Naive thymus-derived CD4-positive, alpha-beta T cell (primary cell): ENCODE results near the gene SLC22A31. TPM values are rescaled to one million over a fixed set of nuclear protein-coding genes. Genes with fewer than 3 reads are reported as not detected.
"Not testable (repeated sequence)": the region's sequence is repeated elsewhere in the genome, so short reads cannot be mapped to it uniquely, and the experiment has no call there.

ENCODE experiments used
- ATAC-seq: fragments of 150-1000 bp; cut with Tn5 transposase; 2 replicates; pipeline ENCODE4 v1.10.0; 2021; ENCODE audit warnings: mild to moderate bottlenecking, moderate library complexity
- CTCF ChIA-PET: fragments of 350-600 bp; sonication (Branson Sonifier 250); formaldehyde crosslinking; loops from one replicate; lab custom pipeline; 2021; ENCODE audit warnings: antibody characterized with exemption; lab: Charles Lee
- POLR2A ChIA-PET: fragments of 350-600 bp; sonication (Branson Sonifier 250); formaldehyde crosslinking; loops from one replicate; lab custom pipeline; 2021; ENCODE audit warnings: antibody characterized with exemption, inconsistent platforms; lab: Charles Lee
- DNase-seq, 9 donors: peaks; one replicate each; pipeline versions ENCODE4 v3.0.0 to v3.0.0-alpha.2; 2020 to 2022; ENCODE audit warnings: mixed read lengths in 1 of 9
- H3K27ac ChIP-seq: one replicate; pipeline ENCODE4 v1.7.0; 2013; ENCODE audit warnings: mild to moderate bottlenecking, low read depth, low read length, moderate library complexity
- H3K27me3 ChIP-seq, 2 donors: one replicate each; pipeline ENCODE4 v1.7.0; 2013; ENCODE audit warnings: low read length in 2 of 2, mild to moderate bottlenecking in 2 of 2, moderate library complexity in 2 of 2; ENCODE audit not compliant: control insufficient read depth in 2 of 2, insufficient read depth in 2 of 2
- H3K36me3 ChIP-seq, 3 experiments: 1 replicate in 2 of 3; 2 replicates in 1 of 3; pipeline ENCODE4 v1.7.0; 2013; ENCODE audit warnings: low read length in 3 of 3, mild to moderate bottlenecking in 3 of 3, moderate library complexity in 1 of 3; ENCODE audit not compliant: insufficient read depth in 3 of 3, control insufficient read depth in 2 of 3
- H3K4me1 ChIP-seq, 2 donors: one replicate each; pipeline ENCODE4 v1.7.0; 2013; ENCODE audit warnings: low read length in 2 of 2, mild to moderate bottlenecking in 2 of 2, moderate library complexity in 1 of 2; ENCODE audit not compliant: control insufficient read depth in 2 of 2, insufficient read depth in 2 of 2
- H3K4me3 ChIP-seq: 2 replicates; pipeline ENCODE4 v1.7.0; 2013; ENCODE audit warnings: mild to moderate bottlenecking, low read length
- H3K9me3 ChIP-seq, 3 experiments: 1 replicate in 2 of 3; 2 replicates in 1 of 3; pipeline ENCODE4 v1.7.0; 2013; ENCODE audit warnings: low read length in 3 of 3; ENCODE audit not compliant: control insufficient read depth in 2 of 3
- H3K27ac Mint-ChIP-seq, 9 donors: one replicate each; pipeline ENCODE4 v1.8.0; 2020 to 2022; ENCODE audit warnings: mixed read lengths in 9 of 9, mild to moderate bottlenecking in 8 of 9, moderate library complexity in 5 of 9, inconsistent platforms in 2 of 9
- H3K27me3 Mint-ChIP-seq, 5 donors: one replicate each; pipeline ENCODE4 v1.8.0; 2021 to 2022; ENCODE audit warnings: mixed read lengths in 5 of 5, mild to moderate bottlenecking in 1 of 5
- H3K36me3 Mint-ChIP-seq, 5 donors: one replicate each; pipeline ENCODE4 v1.8.0; 2020 to 2022; ENCODE audit warnings: mixed read lengths in 5 of 5, mild to moderate bottlenecking in 3 of 5, inconsistent platforms in 1 of 5
- H3K4me1 Mint-ChIP-seq, 7 donors: one replicate each; pipeline ENCODE4 v1.8.0; 2020 to 2022; ENCODE audit warnings: mixed read lengths in 7 of 7, mild to moderate bottlenecking in 3 of 7, inconsistent platforms in 1 of 7
- H3K4me3 Mint-ChIP-seq, 10 donors: one replicate each; pipeline ENCODE4 v1.8.0; 2020 to 2022; ENCODE audit warnings: mild to moderate bottlenecking in 10 of 10, mixed read lengths in 10 of 10, moderate library complexity in 6 of 10, inconsistent platforms in 2 of 10
- H3K9me3 Mint-ChIP-seq, 11 donors: one replicate each; pipeline ENCODE4 v1.8.0; 2020 to 2022; ENCODE audit warnings: mixed read lengths in 11 of 11, mild to moderate bottlenecking in 4 of 11, inconsistent platforms in 1 of 11, moderate library complexity in 1 of 11
- intact Hi-C, 2 donors: fragments of 100-400 bp; cut with micrococcal nuclease; formaldehyde crosslinking; loops; one replicate each; pipeline ENCODE4 v1.15.1; 2023
- polyA plus RNA-seq, 2 donors: library from polyadenylated mRNA; unstranded; fragments of 300-500 nt; fragmentation: Illumina TruSeq; gene quantifications; one replicate each; pipeline ENCODE4 v1.2.3, GENCODE V29; 2021
- total RNA-seq, 6 experiments: library from RNA in 5 of 6; stranded (reverse) in 5 of 6; gene quantifications; 1 replicate in 5 of 6; 2 replicates in 1 of 6; pipeline ENCODE4 v1.2.3 and lab custom pipeline; 2021 to 2026

Gene SLC22A31
- total and polyA plus RNA-seq, 7 experiments from 2014 or later, result 0.33 to 4.4 (median 1.8) TPM

- no peak for ATAC-seq
- Mint-ChIP-seq H3K27ac (no peak overlapping the region), H3K27me3 (peaks cover 0 to 6% (median 0%) of the 10 kb centered on the region in 5 donors), H3K4me1 (peaks cover 6 to 10% (median 8%) of the 10 kb centered on the region in 7 donors), H3K9me3 (peaks cover 0 to 2% (median 0%) of the 10 kb centered on the region in 11 donors), H3K4me3 (no peak overlapping the region), H3K36me3 (no peaks in the 10 kb centered on the region)
- H3K4me1 ChIP-seq, result peaks cover 8 to 21% of the 10 kb centered on the region in 2 donors
- H3K27me3 ChIP-seq, result no peaks in the 10 kb centered on the region
- intact Hi-C loops, result loop anchor here (2.0 to 10.0 kb wide), 6 partner anchors 31 to 715 kb away; partner anchors contain the start of genes APRT (in 1 of the 2), CDK10 (in 1 of the 2), RPL13 (in 1 of the 2) and SLC22A31 (in 1 of the 2)
- H3K9me3 ChIP-seq, result no peaks in the 10 kb centered on the region
- POLR2A ChIA-PET, result no interaction called here
- no peaks in the 10 kb centered on the region for H3K36me3 ChIP-seq
- H3K27ac ChIP-seq, result no peak overlapping the region
- DNase-seq, result no peak
- CTCF ChIA-PET, result no interaction called here
- H3K4me3 ChIP-seq, result no peak overlapping the region
These were observed 30.6 kb downstream of the SLC22A31 start for GRCh38 chr16:89169778-89170177.

GRCh38 chr16:89168381-89169189 lies 31.8 kb downstream of the SLC22A31 start:
- intact Hi-C loops, result no loop called here
- no peaks in the 10 kb centered on the region for H3K36me3 ChIP-seq
- Mint-ChIP-seq H3K4me3 (no peak overlapping the region), H3K27ac (no peak overlapping the region), H3K27me3 (peaks cover 0 to 6% (median 0%) of the 10 kb centered on the region in 5 donors), H3K9me3 (peaks cover 0 to 2% (median 0%) of the 10 kb centered on the region in 11 donors), H3K4me1 (peaks cover 6 to 10% (median 8%) of the 10 kb centered on the region in 7 donors), H3K36me3 (no peaks in the 10 kb centered on the region)
- POLR2A ChIA-PET, result no interaction called here
- H3K4me3 ChIP-seq, result no peak overlapping the region
- H3K27me3 ChIP-seq, result no peaks in the 10 kb centered on the region
- DNase-seq (no peak), ATAC-seq (no peak)
- H3K4me1 ChIP-seq, result peaks cover 8 to 21% of the 10 kb centered on the region in 2 donors
- CTCF ChIA-PET, result interaction anchor here (0.7 kb wide), 1 partner anchor 1244 kb away, joined by 3 read pairs; no protein-coding TSS in a partner anchor
- no peak overlapping the region for H3K27ac ChIP-seq
- H3K9me3 ChIP-seq, result no peaks in the 10 kb centered on the region

DNA sequence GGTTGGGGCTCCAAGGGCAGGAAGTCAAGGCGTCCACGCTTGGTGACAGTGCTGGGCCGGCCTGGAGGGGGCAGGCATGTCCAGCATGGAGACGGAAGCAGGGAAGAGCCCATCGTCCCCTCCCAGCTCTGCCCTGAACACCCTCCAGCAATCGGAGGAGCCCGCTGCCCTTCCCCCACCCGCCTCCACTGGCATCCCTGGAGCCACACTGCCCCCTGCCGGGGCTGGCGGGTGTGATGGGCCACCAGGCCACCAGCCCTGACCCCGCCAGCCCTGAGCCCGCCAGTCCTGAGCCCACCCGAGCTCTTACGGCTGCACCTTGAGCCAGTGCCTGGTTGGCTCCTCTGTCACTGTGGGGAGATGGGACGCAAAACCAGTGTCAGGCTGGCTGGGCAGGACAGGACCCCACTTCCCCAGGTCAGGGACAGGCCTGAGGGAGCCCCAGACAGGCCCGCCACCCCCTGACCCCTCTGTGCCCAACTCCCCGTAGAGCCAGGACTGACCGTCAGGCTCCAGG lies 32.9 kb downstream of the SLC22A31 start:
- ChIA-PET CTCF (interaction anchor here (0.6 to 1.2 kb wide), 10 partner anchors 12 to 641 kb away, joined by 3 to 5 read pairs (median 3); no protein-coding TSS in a partner anchor), POLR2A (interaction anchor here (1.0 to 1.3 kb wide), 2 partner anchors 10 to 227 kb away, joined by 3 to 4 read pairs; no protein-coding TSS in a partner anchor)
- Histone ChIP-seq H3K36me3 (no peaks in the 10 kb centered on the region), H3K4me3 (no peak overlapping the region), H3K4me1 (peaks cover 8 to 21% of the 10 kb centered on the region in 2 donors), H3K27me3 (no peaks in the 10 kb centered on the region), H3K27ac (no peak overlapping the region), H3K9me3 (no peaks in the 10 kb centered on the region)
- DNase-seq (peak; percentile 67 to 94 (median 82)), ATAC-seq (peak; percentile 49)
- peaks cover 0 to 6% (median 0%) of the 10 kb centered on the region in 5 donors for H3K27me3 Mint-ChIP-seq
- H3K4me3 Mint-ChIP-seq, result no peak overlapping the region
- no peak overlapping the region for H3K27ac Mint-ChIP-seq
- peaks cover 0 to 2% (median 0%) of the 10 kb centered on the region in 11 donors for H3K9me3 Mint-ChIP-seq
- intact Hi-C loops, result loop anchor here (1.0 to 2.0 kb wide), 6 partner anchors 52 to 431 kb away; partner anchors contain the start of gene TRAPPC2L (in 1 of the 2)
- peaks cover 6 to 10% (median 8%) of the 10 kb centered on the region in 7 donors for H3K4me1 Mint-ChIP-seq
- H3K36me3 Mint-ChIP-seq, result no peaks in the 10 kb centered on the region

GRCh38 chr16:89166696-89167424 lies 33.5 kb downstream of the SLC22A31 start:
- Mint-ChIP-seq H3K27me3 (peaks cover 0 to 6% (median 0%) of the 10 kb centered on the region in 5 donors), H3K4me1 (peaks cover 6 to 10% (median 8%) of the 10 kb centered on the region in 7 donors), H3K4me3 (no peak overlapping the region), H3K36me3 (no peaks in the 10 kb centered on the region), H3K9me3 (peaks cover 0 to 4% (median 0%) of the 10 kb centered on the region in 11 donors), H3K27ac (no peak overlapping the region)
- Histone ChIP-seq H3K36me3 (no peaks in the 10 kb centered on the region), H3K4me3 (no peak overlapping the region), H3K4me1 (peaks cover 8 to 21% of the 10 kb centered on the region in 2 donors), H3K27me3 (no peaks in the 10 kb centered on the region), H3K9me3 (no peaks in the 10 kb centered on the region), H3K27ac (no peak overlapping the region)
- ChIA-PET POLR2A (interaction anchor here (1.0 to 1.3 kb wide), 2 partner anchors 11 to 226 kb away, joined by 3 to 4 read pairs; no protein-coding TSS in a partner anchor), CTCF (interaction anchor here (0.6 to 1.2 kb wide), 11 partner anchors 11 to 640 kb away, joined by 3 to 5 read pairs (median 3); no protein-coding TSS in a partner anchor)
- intact Hi-C loops, result loop anchor here (1.0 to 2.0 kb wide), 6 partner anchors 52 to 430 kb away; partner anchors contain the start of gene TRAPPC2L (in 1 of the 2)
- ATAC-seq (no peak), DNase-seq (peak in 1 of 9 donors; percentile 37)

DNA sequence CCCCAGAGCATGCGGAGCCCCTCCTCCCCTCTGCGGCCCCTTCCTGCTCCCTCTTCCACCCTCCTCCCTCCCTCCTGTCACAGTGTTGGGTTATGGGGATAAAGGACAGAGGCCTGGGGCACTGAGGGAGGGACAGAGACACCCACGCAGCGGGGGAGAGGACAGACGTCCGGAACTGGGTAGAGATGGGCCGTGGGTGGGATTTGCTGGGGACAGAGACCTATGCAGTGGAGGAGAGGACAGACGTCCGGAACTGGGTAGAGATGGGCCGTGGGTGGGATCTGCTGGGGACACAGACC lies 34.7 kb downstream of the SLC22A31 start:
- CTCF ChIA-PET, result interaction anchor here (1.2 kb wide), 1 partner anchor 221 kb away, joined by 4 read pairs; no protein-coding TSS in a partner anchor
- peaks cover 3 to 16% of the 10 kb centered on the region in 2 donors for H3K4me1 ChIP-seq
- H3K36me3 Mint-ChIP-seq, H3K4me3 Mint-ChIP-seq, H3K27me3 ChIP-seq, H3K4me1 Mint-ChIP-seq, intact Hi-C loops, H3K9me3 ChIP-seq, H3K27ac Mint-ChIP-seq, H3K36me3 ChIP-seq, H3K4me3 ChIP-seq, POLR2A ChIA-PET, H3K27me3 Mint-ChIP-seq, ATAC-seq, H3K9me3 Mint-ChIP-seq, H3K27ac ChIP-seq, DNase-seq: not testable (repeated sequence)
